Activated B cell treated with CpG ODN at 0.5 μM for 24 hours (primary cell): ENCODE measurements around the gene CYTH4. TPM values are rescaled to one million over a fixed set of nuclear protein-coding genes. Genes with fewer than 3 reads are reported as not detected.
"Not testable (repeated sequence)": the region's sequence is repeated elsewhere in the genome, so short reads cannot be mapped to it uniquely, and the experiment has no call there.

Source experiments
- ATAC-seq: fragments of 200-7000 bp; cut with Tn5 transposase; one replicate; pipeline ENCODE4 v1.10.0; 2021; ENCODE audit warnings: low read depth, mild to moderate bottlenecking, moderate library complexity
- CTCF ChIA-PET: fragments of 350-600 bp; sonication (Branson Sonifier 250); formaldehyde crosslinking; loops from one replicate; lab custom pipeline; 2021; ENCODE audit warnings: antibody characterized with exemption; lab: Charles Lee
- POLR2A ChIA-PET: fragments of 350-600 bp; sonication (Branson Sonifier 250); formaldehyde crosslinking; loops from one replicate; lab custom pipeline; 2021; ENCODE audit warnings: antibody characterized with exemption; lab: Charles Lee
- DNase-seq: peaks from one replicate; pipeline ENCODE4 v3.0.0; 2022
- H3K27ac Mint-ChIP-seq: one replicate; pipeline ENCODE4 v1.8.0; 2020; ENCODE audit warnings: mixed read lengths
- H3K27me3 Mint-ChIP-seq: one replicate; pipeline ENCODE4 v1.8.0; 2021; ENCODE audit warnings: mixed read lengths
- H3K36me3 Mint-ChIP-seq: one replicate; pipeline ENCODE4 v1.8.0; 2021; ENCODE audit warnings: low read depth, mixed read lengths
- H3K4me1 Mint-ChIP-seq: one replicate; pipeline ENCODE4 v1.8.0; 2021; ENCODE audit warnings: mixed read lengths
- H3K4me3 Mint-ChIP-seq: one replicate; pipeline ENCODE4 v1.8.0; 2020; ENCODE audit warnings: mild to moderate bottlenecking, mixed read lengths
- H3K9me3 Mint-ChIP-seq: one replicate; pipeline ENCODE4 v1.8.0; 2020; ENCODE audit warnings: mixed read lengths
- intact Hi-C: fragments of 100-400 bp; cut with micrococcal nuclease; formaldehyde crosslinking; loops from one replicate; pipeline ENCODE4 v1.15.1; 2024
- total RNA-seq: library from RNA; stranded (reverse); gene quantifications from 2 replicates; pipeline ENCODE4 v1.2.3, GENCODE V29; 2022
- TF ChIP-seq, protein P1 (sequence below): fragments of 200-600 bp; IDR thresholded peaks from one replicate; pipeline ENCODE4 v1.8.0; 2022; ENCODE audit warnings: antibody characterized with exemption, mild to moderate bottlenecking

The CYTH4 gene
- total RNA-seq, 1 donor from 2014 or later = 40.3 TPM

- ATAC-seq (no peak), DNase-seq (no peak)
- intact Hi-C loops = no loop called here
- Mint-ChIP-seq H3K4me1 (peaks cover 2% of the 10 kb centered on the region), H3K4me3 (no peak overlapping the region), H3K27ac (no peak overlapping the region), H3K36me3 (no peaks in the 10 kb centered on the region), H3K27me3 (peaks cover 46% of the 10 kb centered on the region), H3K9me3 (no peaks in the 10 kb centered on the region)
- ChIA-PET CTCF (interaction anchor here (0.6 to 0.8 kb wide), 2 partner anchors 65 to 499 kb away, joined by 3 read pairs; no protein-coding TSS in a partner anchor), POLR2A (interaction anchor here (0.6 kb wide), 1 partner anchor 8 kb away, joined by 3 read pairs; no protein-coding TSS in a partner anchor)
- TF ChIP-seq, protein P1, sequence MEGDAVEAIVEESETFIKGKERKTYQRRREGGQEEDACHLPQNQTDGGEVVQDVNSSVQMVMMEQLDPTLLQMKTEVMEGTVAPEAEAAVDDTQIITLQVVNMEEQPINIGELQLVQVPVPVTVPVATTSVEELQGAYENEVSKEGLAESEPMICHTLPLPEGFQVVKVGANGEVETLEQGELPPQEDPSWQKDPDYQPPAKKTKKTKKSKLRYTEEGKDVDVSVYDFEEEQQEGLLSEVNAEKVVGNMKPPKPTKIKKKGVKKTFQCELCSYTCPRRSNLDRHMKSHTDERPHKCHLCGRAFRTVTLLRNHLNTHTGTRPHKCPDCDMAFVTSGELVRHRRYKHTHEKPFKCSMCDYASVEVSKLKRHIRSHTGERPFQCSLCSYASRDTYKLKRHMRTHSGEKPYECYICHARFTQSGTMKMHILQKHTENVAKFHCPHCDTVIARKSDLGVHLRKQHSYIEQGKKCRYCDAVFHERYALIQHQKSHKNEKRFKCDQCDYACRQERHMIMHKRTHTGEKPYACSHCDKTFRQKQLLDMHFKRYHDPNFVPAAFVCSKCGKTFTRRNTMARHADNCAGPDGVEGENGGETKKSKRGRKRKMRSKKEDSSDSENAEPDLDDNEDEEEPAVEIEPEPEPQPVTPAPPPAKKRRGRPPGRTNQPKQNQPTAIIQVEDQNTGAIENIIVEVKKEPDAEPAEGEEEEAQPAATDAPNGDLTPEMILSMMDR = no peak
Measured at GRCh38 chr22:37324340-37325038, 42.2 kb downstream of the CYTH4 start.

GRCh38 chr22:37325039-37325395 is 42.7 kb downstream of the CYTH4 start:
- intact Hi-C loops = no loop called here
- no peak overlapping the region for H3K4me3 Mint-ChIP-seq
- POLR2A ChIA-PET = interaction anchor here (0.6 kb wide), 1 partner anchor 8 kb away, joined by 3 read pairs; no protein-coding TSS in a partner anchor
- DNase-seq = no peak
- no peak overlapping the region for H3K27ac Mint-ChIP-seq
- H3K36me3 Mint-ChIP-seq = no peaks in the 10 kb centered on the region
- TF ChIP-seq, protein P1 = no peak
- H3K4me1 Mint-ChIP-seq = peaks cover 2% of the 10 kb centered on the region
- H3K27me3 Mint-ChIP-seq = peaks cover 49% of the 10 kb centered on the region
- no peaks in the 10 kb centered on the region for H3K9me3 Mint-ChIP-seq
- CTCF ChIA-PET = interaction anchor here (0.6 to 0.8 kb wide), 2 partner anchors 66 to 499 kb away, joined by 3 read pairs; no protein-coding TSS in a partner anchor
- ATAC-seq = no peak

DNA sequence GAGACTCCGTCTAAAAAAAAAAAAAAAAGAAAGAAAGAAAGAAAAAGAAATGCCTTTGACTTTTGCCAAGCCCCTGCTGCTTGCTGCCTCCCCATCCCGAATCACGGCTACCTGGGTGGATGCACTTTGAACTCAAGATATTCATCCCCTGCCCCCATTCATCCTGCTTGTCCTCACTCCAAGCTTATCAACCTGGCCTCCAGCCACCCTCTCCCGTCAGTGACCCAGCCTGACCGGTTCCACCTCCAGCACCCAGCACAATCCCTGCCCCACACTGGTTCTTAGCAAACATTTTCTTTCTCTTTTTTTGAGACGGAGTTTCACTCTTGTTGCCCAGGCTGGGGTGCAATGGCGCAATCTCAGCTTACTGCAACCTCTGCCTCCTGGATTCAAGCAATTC is 44.4 kb downstream of the CYTH4 start:
- CTCF ChIA-PET = no interaction called here
- H3K9me3 Mint-ChIP-seq = no peaks in the 10 kb centered on the region
- H3K36me3 Mint-ChIP-seq = no peaks in the 10 kb centered on the region
- POLR2A ChIA-PET = no interaction called here
- TF ChIP-seq, protein P1 = no peak
- DNase-seq = no peak
- ATAC-seq = no peak
- peaks cover 2% of the 10 kb centered on the region for H3K4me1 Mint-ChIP-seq
- H3K27me3 Mint-ChIP-seq = peaks cover 57% of the 10 kb centered on the region
- intact Hi-C loops = no loop called here
- no peak overlapping the region for H3K27ac Mint-ChIP-seq
- no peak overlapping the region for H3K4me3 Mint-ChIP-seq

GRCh38 chr22:37328017-37328416 is 45.7 kb downstream of the CYTH4 start:
- CTCF ChIA-PET = no interaction called here
- Mint-ChIP-seq H3K27me3 (peaks cover 60% of the 10 kb centered on the region), H3K4me1 (peaks cover 4% of the 10 kb centered on the region), H3K36me3 (no peaks in the 10 kb centered on the region), H3K27ac (no peak overlapping the region), H3K4me3 (no peak overlapping the region), H3K9me3 (no peaks in the 10 kb centered on the region)
- TF ChIP-seq, protein P1 = no peak
- POLR2A ChIA-PET = interaction anchor here (0.7 kb wide), 1 partner anchor 11 kb away, joined by 4 read pairs; no protein-coding TSS in a partner anchor
- intact Hi-C loops = no loop called here
- DNase-seq = no peak
- ATAC-seq = no peak

- H3K9me3 Mint-ChIP-seq, ATAC-seq, H3K4me1 Mint-ChIP-seq, H3K27ac Mint-ChIP-seq, intact Hi-C loops, DNase-seq, CTCF ChIA-PET, H3K36me3 Mint-ChIP-seq, H3K4me3 Mint-ChIP-seq: not testable (repeated sequence)
- POLR2A ChIA-PET = interaction anchor here (0.7 kb wide), 1 partner anchor 11 kb away, joined by 4 read pairs; no protein-coding TSS in a partner anchor
- H3K27me3 Mint-ChIP-seq = peaks cover 55% of the 10 kb centered on the region
Measured at GRCh38 chr22:37328538-37329237, 46.4 kb downstream of the CYTH4 start.
